Heart left ventricle (tissue), 16 donors: ENCODE measurements around the gene SGK2. TPM values are rescaled to one million over a fixed set of nuclear protein-coding genes. Genes with fewer than 3 reads are reported as not detected.

ENCODE experiments used
- ATAC-seq, 4 donors: fragments of 200-7000 bp; cut with Tn5 transposase; one replicate each; pipeline ENCODE4 v1.9.1; 2020 to 2022; ENCODE audit warnings: moderate library complexity in 4 of 4, mild to moderate bottlenecking in 3 of 4, moderate number of reproducible peaks in 1 of 4
- DNase-seq, 5 donors: peaks; one replicate each; pipeline ENCODE4 v3.0.0-alpha.2; 2020
- H3K27ac ChIP-seq, 12 donors: fragments of 200-600 bp; sonication (generic) in 4 of 12; one replicate each; pipeline versions ENCODE4 v1.5.0 to v1.8.0; 2016 to 2022; ENCODE audit warnings: mild to moderate bottlenecking in 2 of 12
- H3K27me3 ChIP-seq, 9 donors: fragments of 200-600 bp; sonication (generic) in 2 of 9; one replicate each; pipeline versions ENCODE4 v1.5.1 to v1.8.0; 2016 to 2022; ENCODE audit warnings: mild to moderate bottlenecking in 3 of 9
- H3K36me3 ChIP-seq, 9 donors: fragments of 200-600 bp; sonication (generic) in 2 of 9; one replicate each; pipeline versions ENCODE4 v1.5.0 to v1.8.0; 2018 to 2022; ENCODE audit warnings: mild to moderate bottlenecking in 2 of 9
- H3K4me1 ChIP-seq, 12 donors: fragments of 200-600 bp; sonication (generic) in 4 of 12; one replicate each; pipeline versions ENCODE4 v1.5.0 to v1.8.0; 2016 to 2022; ENCODE audit warnings: mild to moderate bottlenecking in 3 of 12
- H3K4me3 ChIP-seq, 12 donors: fragments of 200-600 bp; sonication (generic) in 4 of 12; one replicate each; pipeline versions ENCODE4 v1.5.0 to v1.8.0; 2017 to 2022; ENCODE audit warnings: mild to moderate bottlenecking in 9 of 12, moderate library complexity in 4 of 12
- H3K9me3 ChIP-seq, 12 donors: fragments of 200-600 bp; sonication (generic) in 4 of 12; one replicate each; pipeline versions ENCODE4 v1.5.0 to v1.8.0; 2016 to 2022; ENCODE audit warnings: mild to moderate bottlenecking in 1 of 12
- CTCF ChIP-seq, 12 donors: fragments of 200-600 bp; sonication (generic) in 4 of 12; IDR thresholded peaks; one replicate each; pipeline versions ENCODE4 v1.5.0 to v1.8.0; 2018 to 2022; ENCODE audit warnings: antibody characterized with exemption in 12 of 12, mild to moderate bottlenecking in 5 of 12
- POLR2A ChIP-seq, 2 donors: fragments of 450-650 bp; IDR thresholded peaks; one replicate each; pipeline ENCODE4 v1.6.1; 2017; ENCODE audit warnings: antibody characterized with exemption in 2 of 2, mild to moderate bottlenecking in 2 of 2, moderate library complexity in 2 of 2
- WGBS, 4 donors: extraction: QIAGEN DNeasy Blood & Tissue Kit in 2 of 4; methylation state at CpG; one replicate each; pipeline versions ENCODE4 v1.1.5 to v1.1.7; 2013 to 2018; 5-methylcytosine and 5-hydroxymethylcytosine counted together
- intact Hi-C, 10 donors: fragments of 100-400 bp; cut with DNase I; formaldehyde crosslinking; loops; one replicate each; pipeline versions ENCODE4 v1.11.1 to v1.14.2; 2022
- polyA plus RNA-seq, 2 donors: library from polyadenylated mRNA; stranded (reverse); fragments of 200-250 nt; gene quantifications; one replicate each; pipeline ENCODE4 v1.2.3, GENCODE V29; 2013
- total RNA-seq, 9 donors: library from RNA; depleted of rRNA in 2 of 9; stranded (reverse); fragments of >200 nt in 2 of 9; fragmentation: NEBNext Ultra II Directional in 3 of 9; extraction: Animal tissue kit (Norgen Biotek cat#: 25700) in 3 of 9; gene quantifications; one replicate each; pipeline versions ENCODE4 v1.1.0 to v1.2.4, GENCODE V29; 2016 to 2023
- donor health status: ischemic (EF 13 %, LVEDD 7.1; RV severe dilation, severe dysfunction).
- donor health status: healthy with polysubstance abuse.
- donor health status: DM: no; HTN: yes; CAD: no.
- donor health status: DM: no; HTN: no; CAD: no.
- donor health status: ischemic (EF 25% LVEDD 6.9; RV normal size, moderate dysfunction).
- donor health status: ischemic (EF 25% LVEDD 5.7; RV mildly dilated, moderate dysfunction).
- donor health status: healthy.
- donor health status: DM: yes; HTN: yes; CAD: no.
- donor health status: ischemic (EF 35%, LVEDD 5.7; RV mildly dilated, moderate dysfunction).
- donor health status: nonischemic (EF 11% LVEDD 7.7; RV severe dilation, severe dysfunction).
- donor health status: DM: yes; HTN: yes; CAD: no.
- donor health status: PGD.
- donor health status: ischemic (EF 29% LVEDD 5.4; RV normal size, mild dysfunction).
- donor health status: nonischemic (EF 23%, LVEDD 6.1; RV moderate dilation, normal function).

Gene SGK2
- total and polyA plus RNA-seq, 11 donors: 0.17 to 4.5 (median 0.65) TPM; not detected in 5

GRCh38 chr20:43567477-43567876 lies 8.7 kb downstream of the SGK2 start:
- Histone ChIP-seq H3K27ac (no peak overlapping the region), H3K27me3 (no peaks in the 10 kb centered on the region), H3K4me1 (no peaks in the 10 kb centered on the region), H3K9me3 (no peaks in the 10 kb centered on the region), H3K4me3 (no peak overlapping the region), H3K36me3 (no peaks in the 10 kb centered on the region)
- TF ChIP-seq POLR2A (IDR thresholded peaks at IDR 0.05) (no peak), CTCF (IDR thresholded peaks at IDR 0.05) (no peak)
- WGBS, 4 donors: 82 to 89% (median 87%) methylated on average over 9 of the region's 9 CpGs
- no peak for ATAC-seq
- no peak for DNase-seq
- intact Hi-C loops: no loop called here

GRCh38 chr20:43568706-43569105 lies 9.9 kb downstream of the SGK2 start:
- TF ChIP-seq CTCF (IDR thresholded peaks at IDR 0.05) (no peak), POLR2A (IDR thresholded peaks at IDR 0.05) (no peak)
- Histone ChIP-seq H3K27me3 (no peaks in the 10 kb centered on the region), H3K4me1 (no peaks in the 10 kb centered on the region), H3K4me3 (no peak overlapping the region), H3K36me3 (no peaks in the 10 kb centered on the region), H3K9me3 (no peaks in the 10 kb centered on the region), H3K27ac (no peak overlapping the region)
- DNase-seq (no peak), ATAC-seq (no peak)
- WGBS, 4 donors: 86 to 91% (median 90%) methylated on average over 4 of the region's 4 CpGs
- intact Hi-C loops: no loop called here

- intact Hi-C loops: no loop called here
These were observed 10.5 kb downstream of the SGK2 start for GRCh38 chr20:43569282-43569681.

GRCh38 chr20:43570496-43570895 lies 11.7 kb downstream of the SGK2 start:
- Histone ChIP-seq H3K4me3 (no peak overlapping the region), H3K27ac (no peak overlapping the region), H3K36me3 (no peaks in the 10 kb centered on the region), H3K9me3 (no peaks in the 10 kb centered on the region), H3K4me1 (no peaks in the 10 kb centered on the region), H3K27me3 (no peaks in the 10 kb centered on the region)
- no peak for DNase-seq
- intact Hi-C loops: no loop called here
- no peak for TF ChIP-seq POLR2A (IDR thresholded peaks at IDR 0.05)
- no peak for TF ChIP-seq CTCF (IDR thresholded peaks at IDR 0.05)
- ATAC-seq: no peak
- WGBS, 4 donors: 90 to 95% (median 92%) methylated on average over 7 to 10 of the region's 10 CpGs

More at GRCh38 chr20:43569282-43569681, 10.5 kb downstream of the SGK2 start:
- 88 to 98% (median 92%) methylated on average over 10 of the region's 10 CpGs for WGBS, 4 donors
- DNase-seq (no peak), ATAC-seq (no peak)
- Histone ChIP-seq H3K36me3 (no peaks in the 10 kb centered on the region), H3K27me3 (no peaks in the 10 kb centered on the region), H3K27ac (no peak overlapping the region), H3K4me1 (no peaks in the 10 kb centered on the region), H3K4me3 (no peak overlapping the region), H3K9me3 (no peaks in the 10 kb centered on the region)
- TF ChIP-seq CTCF (IDR thresholded peaks at IDR 0.05): no peak
- TF ChIP-seq POLR2A (IDR thresholded peaks at IDR 0.05): no peak
